ENCODE measurements around the gene YBX3.

YBX3 gene

DNA sequence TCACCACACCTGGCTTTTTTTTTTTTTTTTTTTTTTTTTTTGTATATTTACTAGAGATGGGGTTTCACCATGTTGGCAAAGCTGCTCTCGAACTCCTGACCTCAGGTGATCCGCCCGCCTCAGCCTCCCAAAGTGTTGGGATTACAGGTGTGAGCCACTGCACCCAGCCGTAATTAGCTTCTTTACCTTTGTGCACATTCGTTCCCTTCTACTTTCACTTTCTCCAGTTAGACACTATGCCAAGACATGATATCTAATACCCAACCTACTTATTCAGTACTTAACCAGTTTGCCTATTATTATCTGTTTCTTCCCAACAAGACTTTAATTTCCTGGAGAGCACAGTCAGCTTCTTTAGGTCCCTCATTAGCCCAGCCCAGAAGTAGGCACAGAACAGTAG is 54.6 kb downstream of the YBX3 start:
- TF ChIP-seq, protein P1, sequence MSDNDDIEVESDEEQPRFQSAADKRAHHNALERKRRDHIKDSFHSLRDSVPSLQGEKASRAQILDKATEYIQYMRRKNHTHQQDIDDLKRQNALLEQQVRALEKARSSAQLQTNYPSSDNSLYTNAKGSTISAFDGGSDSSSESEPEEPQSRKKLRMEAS (IDR thresholded peaks at IDR 0.05): no peak
- TF ChIP-seq TAF1 (IDR thresholded peaks at IDR 0.05; ENCODE audit: low read depth) (no peak), YY1 (IDR thresholded peaks at IDR 0.05; ENCODE audit: low read depth) (no peak), FOXM1 (IDR thresholded peaks at IDR 0.05; ENCODE audit: borderline replicate concordance, low read depth) (no peak), CREB1 (IDR thresholded peaks at IDR 0.05; ENCODE audit: low read depth) (no peak), EP300 (IDR thresholded peaks at IDR 0.05; ENCODE audit: borderline replicate concordance) (no peak), NFIC (IDR thresholded peaks at IDR 0.05) (no peak), EGR1 (IDR thresholded peaks at IDR 0.05) (no peak), ZBTB7A (IDR thresholded peaks at IDR 0.05; ENCODE audit: low read depth) (no peak), TEAD4 (IDR thresholded peaks at IDR 0.05) (no peak), TCF12 (IDR thresholded peaks at IDR 0.05; ENCODE audit: low read depth) (no peak), CEBPB (IDR thresholded peaks at IDR 0.05) (no peak), RAD21 (IDR thresholded peaks at IDR 0.05; ENCODE audit: low read depth) (no peak)
- TF ChIP-seq, protein P2, sequence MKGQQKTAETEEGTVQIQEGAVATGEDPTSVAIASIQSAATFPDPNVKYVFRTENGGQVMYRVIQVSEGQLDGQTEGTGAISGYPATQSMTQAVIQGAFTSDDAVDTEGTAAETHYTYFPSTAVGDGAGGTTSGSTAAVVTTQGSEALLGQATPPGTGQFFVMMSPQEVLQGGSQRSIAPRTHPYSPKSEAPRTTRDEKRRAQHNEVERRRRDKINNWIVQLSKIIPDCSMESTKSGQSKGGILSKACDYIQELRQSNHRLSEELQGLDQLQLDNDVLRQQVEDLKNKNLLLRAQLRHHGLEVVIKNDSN (IDR thresholded peaks at IDR 0.05): no peak
- TF ChIP-seq, protein P3, sequence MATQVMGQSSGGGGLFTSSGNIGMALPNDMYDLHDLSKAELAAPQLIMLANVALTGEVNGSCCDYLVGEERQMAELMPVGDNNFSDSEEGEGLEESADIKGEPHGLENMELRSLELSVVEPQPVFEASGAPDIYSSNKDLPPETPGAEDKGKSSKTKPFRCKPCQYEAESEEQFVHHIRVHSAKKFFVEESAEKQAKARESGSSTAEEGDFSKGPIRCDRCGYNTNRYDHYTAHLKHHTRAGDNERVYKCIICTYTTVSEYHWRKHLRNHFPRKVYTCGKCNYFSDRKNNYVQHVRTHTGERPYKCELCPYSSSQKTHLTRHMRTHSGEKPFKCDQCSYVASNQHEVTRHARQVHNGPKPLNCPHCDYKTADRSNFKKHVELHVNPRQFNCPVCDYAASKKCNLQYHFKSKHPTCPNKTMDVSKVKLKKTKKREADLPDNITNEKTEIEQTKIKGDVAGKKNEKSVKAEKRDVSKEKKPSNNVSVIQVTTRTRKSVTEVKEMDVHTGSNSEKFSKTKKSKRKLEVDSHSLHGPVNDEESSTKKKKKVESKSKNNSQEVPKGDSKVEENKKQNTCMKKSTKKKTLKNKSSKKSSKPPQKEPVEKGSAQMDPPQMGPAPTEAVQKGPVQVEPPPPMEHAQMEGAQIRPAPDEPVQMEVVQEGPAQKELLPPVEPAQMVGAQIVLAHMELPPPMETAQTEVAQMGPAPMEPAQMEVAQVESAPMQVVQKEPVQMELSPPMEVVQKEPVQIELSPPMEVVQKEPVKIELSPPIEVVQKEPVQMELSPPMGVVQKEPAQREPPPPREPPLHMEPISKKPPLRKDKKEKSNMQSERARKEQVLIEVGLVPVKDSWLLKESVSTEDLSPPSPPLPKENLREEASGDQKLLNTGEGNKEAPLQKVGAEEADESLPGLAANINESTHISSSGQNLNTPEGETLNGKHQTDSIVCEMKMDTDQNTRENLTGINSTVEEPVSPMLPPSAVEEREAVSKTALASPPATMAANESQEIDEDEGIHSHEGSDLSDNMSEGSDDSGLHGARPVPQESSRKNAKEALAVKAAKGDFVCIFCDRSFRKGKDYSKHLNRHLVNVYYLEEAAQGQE (IDR thresholded peaks at IDR 0.05; ENCODE audit: low read depth): no peak

DNA sequence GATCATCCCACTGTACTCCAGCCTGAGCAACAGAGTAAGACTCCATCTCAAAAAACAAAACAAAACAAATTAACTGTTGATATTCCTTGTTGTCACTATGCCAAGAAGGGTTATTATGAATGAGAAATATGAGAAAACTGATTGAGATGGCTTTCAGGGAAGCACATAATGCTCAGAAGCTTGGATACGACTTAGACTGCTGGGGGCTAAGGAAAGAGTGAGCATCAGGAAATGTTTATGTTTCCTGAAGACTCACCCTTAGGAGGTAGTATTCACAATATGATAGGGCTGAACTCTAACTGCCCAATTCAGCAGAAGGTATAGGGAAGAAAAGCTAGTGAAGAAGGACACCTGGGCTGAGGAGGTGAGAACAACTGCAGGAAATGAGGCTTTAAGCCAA is 55.5 kb downstream of the YBX3 start:
- TF ChIP-seq TCF12 (IDR thresholded peaks at IDR 0.05; ENCODE audit: low read depth) (no peak), RAD21 (IDR thresholded peaks at IDR 0.05; ENCODE audit: low read depth) (no peak), TAF1 (IDR thresholded peaks at IDR 0.05; ENCODE audit: low read depth) (no peak), CREB1 (IDR thresholded peaks at IDR 0.05; ENCODE audit: low read depth) (no peak)
- TF ChIP-seq, protein P1 (IDR thresholded peaks at IDR 0.05): no peak
- TF ChIP-seq, protein P2 (IDR thresholded peaks at IDR 0.05): no peak

DNA sequence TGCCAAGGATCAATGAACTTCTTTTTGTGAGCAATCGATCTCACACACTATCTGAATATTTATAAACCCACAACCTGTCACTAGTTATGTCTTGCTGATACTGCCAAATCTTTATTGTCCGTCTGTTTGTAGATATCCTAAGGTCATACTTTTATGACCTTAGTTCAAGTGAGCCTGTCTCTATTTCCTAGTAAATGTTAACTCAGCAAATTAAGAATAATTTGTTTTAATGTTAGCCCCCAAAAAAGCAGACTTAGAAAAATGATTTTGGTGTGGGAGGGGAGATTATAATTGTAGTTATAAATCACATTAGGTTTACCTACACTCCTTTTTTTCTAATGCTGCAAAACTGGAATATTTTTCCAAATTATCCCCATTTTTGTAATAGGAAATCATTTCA is 58.6 kb downstream of the YBX3 start:
- no peak for TF ChIP-seq EGR1 (IDR thresholded peaks at IDR 0.05)
- TF ChIP-seq YY1 (IDR thresholded peaks at IDR 0.05; ENCODE audit: low read depth): no peak
- no peak for TF ChIP-seq NFIC (IDR thresholded peaks at IDR 0.05)
- TF ChIP-seq, protein P3 (IDR thresholded peaks at IDR 0.05; ENCODE audit: low read depth): no peak
- no peak for TF ChIP-seq CEBPB (IDR thresholded peaks at IDR 0.05)
- no peak for TF ChIP-seq FOXM1 (IDR thresholded peaks at IDR 0.05; ENCODE audit: borderline replicate concordance, low read depth)
- TF ChIP-seq, protein P1 (IDR thresholded peaks at IDR 0.05): no peak
- no peak for TF ChIP-seq RAD21 (IDR thresholded peaks at IDR 0.05; ENCODE audit: low read depth)
- no peak for TF ChIP-seq TEAD4 (IDR thresholded peaks at IDR 0.05)
- no peak for TF ChIP-seq TAF1 (IDR thresholded peaks at IDR 0.05; ENCODE audit: low read depth)
- no peak for TF ChIP-seq ZBTB7A (IDR thresholded peaks at IDR 0.05; ENCODE audit: low read depth)

DNA sequence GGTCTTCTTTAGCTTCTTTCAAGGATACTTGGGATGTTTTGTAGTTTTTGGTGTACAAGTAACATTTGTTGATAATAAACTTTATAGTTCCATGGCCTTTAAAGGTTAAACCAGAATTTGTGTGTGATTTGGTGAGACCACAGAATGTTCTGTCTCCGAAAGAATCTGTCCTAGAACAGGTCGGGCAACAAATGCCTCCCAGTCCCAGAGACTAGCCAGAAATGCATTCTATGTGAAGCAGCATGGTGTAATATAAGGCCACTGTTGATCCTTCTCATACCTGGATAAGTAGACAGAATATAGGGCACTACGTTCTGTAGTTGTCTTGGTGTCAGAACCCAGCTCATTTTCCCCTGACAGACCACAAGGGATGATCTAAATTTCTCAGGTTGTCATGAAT is 59.3 kb downstream of the YBX3 start:
- TF ChIP-seq, protein P2 (IDR thresholded peaks at IDR 0.05): no peak
- no peak for TF ChIP-seq NFIC (IDR thresholded peaks at IDR 0.05)
- TF ChIP-seq CREB1 (IDR thresholded peaks at IDR 0.05; ENCODE audit: low read depth): no peak
- TF ChIP-seq FOXM1 (IDR thresholded peaks at IDR 0.05; ENCODE audit: borderline replicate concordance, low read depth): no peak
- no peak for TF ChIP-seq TAF1 (IDR thresholded peaks at IDR 0.05; ENCODE audit: low read depth)
- no peak for TF ChIP-seq TEAD4 (IDR thresholded peaks at IDR 0.05)
- no peak for TF ChIP-seq EGR1 (IDR thresholded peaks at IDR 0.05)
- no peak for TF ChIP-seq YY1 (IDR thresholded peaks at IDR 0.05; ENCODE audit: low read depth)
- TF ChIP-seq, protein P1 (IDR thresholded peaks at IDR 0.05): no peak
- TF ChIP-seq ZBTB7A (IDR thresholded peaks at IDR 0.05; ENCODE audit: low read depth): no peak

DNA sequence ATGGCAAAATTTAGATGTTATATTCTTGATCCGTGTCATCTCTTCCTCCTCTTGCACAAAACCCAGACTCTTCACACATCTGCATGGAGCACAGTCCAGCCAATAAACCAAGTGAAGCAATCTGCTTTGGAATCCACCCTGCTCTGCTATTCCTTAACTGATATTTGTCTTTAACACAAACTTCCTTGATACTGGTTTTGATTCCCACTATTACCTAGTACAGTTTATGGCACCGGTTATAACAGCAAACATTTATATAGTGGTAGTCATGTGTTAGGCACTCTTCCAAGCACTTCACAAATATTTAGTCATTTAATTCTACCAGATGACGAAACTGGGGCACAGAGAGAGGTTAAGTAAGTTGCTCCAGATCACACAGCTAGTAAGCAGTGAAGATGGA is 61.8 kb downstream of the YBX3 start:
- TF ChIP-seq TAF1 (IDR thresholded peaks at IDR 0.05; ENCODE audit: low read depth): no peak
- TF ChIP-seq TEAD4 (IDR thresholded peaks at IDR 0.05): no peak
- TF ChIP-seq, protein P2 (IDR thresholded peaks at IDR 0.05): no peak
- no peak for TF ChIP-seq EGR1 (IDR thresholded peaks at IDR 0.05)
- TF ChIP-seq NFIC (IDR thresholded peaks at IDR 0.05): no peak
- TF ChIP-seq, protein P3 (IDR thresholded peaks at IDR 0.05; ENCODE audit: low read depth): no peak
- TF ChIP-seq FOXM1 (IDR thresholded peaks at IDR 0.05; ENCODE audit: borderline replicate concordance, low read depth): no peak
- TF ChIP-seq CREB1 (IDR thresholded peaks at IDR 0.05; ENCODE audit: low read depth): no peak
- TF ChIP-seq EP300 (IDR thresholded peaks at IDR 0.05; ENCODE audit: borderline replicate concordance): no peak
